Caco-2 (cell line): Measurements from ENCODE around the gene DAB1. TPM values are rescaled to one million over a fixed set of nuclear protein-coding genes. Genes with fewer than 3 reads are reported as not detected.

ENCODE experiments used
- BruUV-seq: library from RNA; stranded (reverse); fragments of 400-500 nt; replicated peaks from 2 replicates; lab custom pipeline; 2021; lab: Mats Ljungman, UMichigan
- CTCF ChIA-PET: fragments of 300-600 bp; sonication (Branson Sonifier 250); formaldehyde crosslinking; loops from one replicate; lab custom pipeline; 2022; ENCODE audit warnings: antibody characterized with exemption; lab: Charles Lee
- POLR2A ChIA-PET: fragments of 300-600 bp; sonication (Branson Sonifier 250); formaldehyde crosslinking; loops from one replicate; lab custom pipeline; 2022; ENCODE audit warnings: antibody characterized with exemption; lab: Charles Lee
- DNase-seq, 2 experiments: peaks; one replicate each; pipeline versions ENCODE4 v3.0.0 to v3.0.0-alpha.2; 2020 to 2022
- H3K27me3 ChIP-seq: replicated peaks from 2 replicates; pipeline ENCODE4 v1.6.0; 2011; ENCODE audit warnings: low read length; ENCODE audit not compliant: control insufficient read depth, insufficient read depth
- H3K36me3 ChIP-seq: 2 replicates; pipeline ENCODE4 v1.5.1; 2011; ENCODE audit warnings: low read length; ENCODE audit not compliant: control insufficient read depth, insufficient read depth
- H3K4me1 ChIP-seq: fragments of 250-450 bp; sonication (Bioruptor Pico); 2 replicates; pipeline ENCODE4 v1.5.1; 2020; ENCODE audit warnings: mild to moderate bottlenecking
- H3K4me3 ChIP-seq: 2 replicates; pipeline ENCODE4 v1.5.1; 2011; ENCODE audit warnings: low read depth, mild to moderate bottlenecking, control low read depth, low read length
- H3K9me3 ChIP-seq: fragments of 250-450 bp; sonication (Bioruptor Pico); 2 replicates; pipeline ENCODE4 v1.5.1; 2020; ENCODE audit warnings: mild to moderate bottlenecking, moderate library complexity
- H3K27ac Mint-ChIP-seq: one replicate; pipeline ENCODE4 v1.8.0; 2022; ENCODE audit warnings: mixed read lengths; ENCODE audit not compliant: unreplicated experiment
- H3K27me3 Mint-ChIP-seq: one replicate; pipeline ENCODE4 v1.8.0; 2022; ENCODE audit warnings: mixed read lengths; ENCODE audit not compliant: insufficient read depth, unreplicated experiment
- H3K36me3 Mint-ChIP-seq: one replicate; pipeline ENCODE4 v1.8.0; 2022; ENCODE audit warnings: mild to moderate bottlenecking, mixed read lengths; ENCODE audit not compliant: insufficient read depth, unreplicated experiment
- H3K4me1 Mint-ChIP-seq: one replicate; pipeline ENCODE4 v1.8.0; 2022; ENCODE audit warnings: low read depth, mixed read lengths; ENCODE audit not compliant: unreplicated experiment
- H3K4me3 Mint-ChIP-seq: one replicate; pipeline ENCODE4 v1.8.0; 2022; ENCODE audit warnings: mild to moderate bottlenecking, moderate library complexity, mixed read lengths; ENCODE audit not compliant: unreplicated experiment
- H3K9me3 Mint-ChIP-seq: one replicate; pipeline ENCODE4 v1.8.0; 2022; ENCODE audit warnings: mixed read lengths; ENCODE audit not compliant: unreplicated experiment
- intact Hi-C: fragments of 100-400 bp; cut with micrococcal nuclease; formaldehyde crosslinking; loops from one replicate; pipeline ENCODE4 v1.10.0; 2022; ENCODE audit not compliant: unreplicated experiment
- total RNA-seq: library from RNA; stranded (reverse); gene quantifications from 2 replicates; pipeline ENCODE4 v1.2.3, GENCODE V29; 2022
- TF ChIP-seq, protein P1 (sequence below), 2 experiments: fragments of 200-600 bp in 1 of 2; IDR thresholded peaks; 1 replicate in 1 of 2; 2 replicates in 1 of 2; pipeline versions ENCODE4 v1.5.1 to v1.8.0; 2011 to 2022; ENCODE audit warnings: antibody characterized with exemption in 1 of 2, control low read depth in 1 of 2, inconsistent platforms in 1 of 2, low read depth in 1 of 2, low read length in 1 of 2, mild to moderate bottlenecking in 1 of 2, moderate library complexity in 1 of 2; ENCODE audit not compliant: insufficient read depth in 1 of 2, severe bottlenecking in 1 of 2, unreplicated experiment in 1 of 2

Gene DAB1
- total RNA-seq, 1 experiment from 2014 or later = 0.32 TPM

DNA sequence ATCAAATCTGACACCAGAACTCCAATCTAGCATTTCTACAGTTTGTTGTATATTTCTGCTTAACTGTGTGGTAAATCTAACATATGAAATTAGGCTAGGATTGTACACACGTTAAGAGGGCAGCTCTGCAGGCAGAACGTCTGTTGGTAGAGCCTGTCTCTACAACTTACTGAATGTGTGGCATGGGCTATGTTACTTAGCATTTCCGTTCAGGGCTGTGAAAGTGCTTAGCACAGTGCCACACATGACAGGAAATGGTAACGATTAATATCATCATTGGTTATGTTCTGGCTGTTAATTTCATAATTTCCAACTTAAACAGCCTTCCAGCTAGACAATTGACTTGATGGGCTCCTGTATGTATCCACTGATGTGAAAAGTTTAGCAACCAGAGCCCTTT is 448.4 kb downstream of the DAB1 start:
- Histone ChIP-seq H3K4me1 (peaks cover 3% of the 10 kb centered on the region; the same call in 1 of the 2 replicates), H3K36me3 (no peaks in the 10 kb centered on the region), H3K9me3 (no peaks in the 10 kb centered on the region), H3K27me3 (no peaks in the 10 kb centered on the region), H3K4me3 (no peak overlapping the region)
- Mint-ChIP-seq H3K4me3 (no peak overlapping the region), H3K4me1 (peaks cover 5% of the 10 kb centered on the region), H3K9me3 (no peaks in the 10 kb centered on the region), H3K27me3 (no peaks in the 10 kb centered on the region), H3K36me3 (no peaks in the 10 kb centered on the region), H3K27ac (no peak overlapping the region)
- DNase-seq = no peak
- ChIA-PET POLR2A (no interaction called here), CTCF (no interaction called here)
- intact Hi-C loops = no loop called here
- TF ChIP-seq, protein P1, sequence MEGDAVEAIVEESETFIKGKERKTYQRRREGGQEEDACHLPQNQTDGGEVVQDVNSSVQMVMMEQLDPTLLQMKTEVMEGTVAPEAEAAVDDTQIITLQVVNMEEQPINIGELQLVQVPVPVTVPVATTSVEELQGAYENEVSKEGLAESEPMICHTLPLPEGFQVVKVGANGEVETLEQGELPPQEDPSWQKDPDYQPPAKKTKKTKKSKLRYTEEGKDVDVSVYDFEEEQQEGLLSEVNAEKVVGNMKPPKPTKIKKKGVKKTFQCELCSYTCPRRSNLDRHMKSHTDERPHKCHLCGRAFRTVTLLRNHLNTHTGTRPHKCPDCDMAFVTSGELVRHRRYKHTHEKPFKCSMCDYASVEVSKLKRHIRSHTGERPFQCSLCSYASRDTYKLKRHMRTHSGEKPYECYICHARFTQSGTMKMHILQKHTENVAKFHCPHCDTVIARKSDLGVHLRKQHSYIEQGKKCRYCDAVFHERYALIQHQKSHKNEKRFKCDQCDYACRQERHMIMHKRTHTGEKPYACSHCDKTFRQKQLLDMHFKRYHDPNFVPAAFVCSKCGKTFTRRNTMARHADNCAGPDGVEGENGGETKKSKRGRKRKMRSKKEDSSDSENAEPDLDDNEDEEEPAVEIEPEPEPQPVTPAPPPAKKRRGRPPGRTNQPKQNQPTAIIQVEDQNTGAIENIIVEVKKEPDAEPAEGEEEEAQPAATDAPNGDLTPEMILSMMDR (IDR thresholded peaks at IDR 0.05; ENCODE audit: insufficient read depth in 1 of 2, low read depth in 1 of 2, low read length in 1 of 2, severe bottlenecking in 1 of 2, unreplicated experiment in 1 of 2) = no peak
- BruUV-seq = no TSS peak

DNA sequence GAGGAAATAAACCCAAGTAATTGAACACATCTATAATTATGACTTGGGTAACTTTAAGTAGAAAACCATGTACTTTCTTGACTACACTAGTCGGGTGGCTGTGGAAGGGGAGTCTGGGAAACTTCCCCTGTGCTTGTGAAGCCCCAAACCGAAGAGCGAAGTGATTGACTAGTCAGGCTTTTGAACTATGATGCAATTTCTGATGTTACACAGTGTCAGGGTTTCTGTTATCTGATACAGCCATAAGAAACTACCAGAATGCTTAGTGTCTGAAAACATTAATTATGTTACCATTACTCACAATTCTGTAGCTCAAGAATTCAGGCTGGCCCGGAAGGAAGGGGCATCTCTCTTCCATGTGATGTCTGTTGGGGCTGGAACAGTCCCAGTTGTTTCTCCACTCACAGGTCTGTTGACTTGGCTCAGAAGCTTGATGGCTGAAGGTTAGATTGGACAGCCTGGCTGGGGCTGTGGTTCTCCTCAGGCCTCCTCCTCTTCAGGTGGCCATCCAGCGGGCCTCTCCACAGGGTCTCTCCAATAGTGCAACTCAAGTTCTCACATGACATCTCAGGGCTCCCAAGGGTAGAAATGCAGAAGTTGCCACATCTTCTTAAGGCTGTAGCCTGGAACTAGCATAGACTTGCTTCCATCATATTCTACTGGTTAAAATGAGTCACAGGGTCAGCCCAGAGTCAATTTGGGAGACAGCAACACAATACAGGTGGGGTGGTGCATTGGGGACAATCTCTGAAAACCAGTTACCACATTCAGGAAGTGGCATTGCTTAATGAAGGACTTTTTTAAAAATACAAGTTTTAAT is 449.7 kb downstream of the DAB1 start:
- H3K4me3 Mint-ChIP-seq = no peak overlapping the region
- BruUV-seq = no TSS peak
- H3K9me3 Mint-ChIP-seq = no peaks in the 10 kb centered on the region
- H3K36me3 Mint-ChIP-seq = no peaks in the 10 kb centered on the region
- intact Hi-C loops = no loop called here
- Histone ChIP-seq H3K27me3 (no peaks in the 10 kb centered on the region), H3K4me1 (peaks cover 3% of the 10 kb centered on the region; the same call in 1 of the 2 replicates), H3K36me3 (no peaks in the 10 kb centered on the region), H3K4me3 (no peak overlapping the region), H3K9me3 (no peaks in the 10 kb centered on the region)
- no peaks in the 10 kb centered on the region for H3K27me3 Mint-ChIP-seq
- H3K4me1 Mint-ChIP-seq = peaks cover 9% of the 10 kb centered on the region
- DNase-seq = no peak
- POLR2A ChIA-PET = no interaction called here
- CTCF ChIA-PET = no interaction called here
- TF ChIP-seq, protein P1 (IDR thresholded peaks at IDR 0.05; ENCODE audit: insufficient read depth in 1 of 2, low read depth in 1 of 2, low read length in 1 of 2, severe bottlenecking in 1 of 2, unreplicated experiment in 1 of 2) = no peak
- H3K27ac Mint-ChIP-seq = no peak overlapping the region

DNA sequence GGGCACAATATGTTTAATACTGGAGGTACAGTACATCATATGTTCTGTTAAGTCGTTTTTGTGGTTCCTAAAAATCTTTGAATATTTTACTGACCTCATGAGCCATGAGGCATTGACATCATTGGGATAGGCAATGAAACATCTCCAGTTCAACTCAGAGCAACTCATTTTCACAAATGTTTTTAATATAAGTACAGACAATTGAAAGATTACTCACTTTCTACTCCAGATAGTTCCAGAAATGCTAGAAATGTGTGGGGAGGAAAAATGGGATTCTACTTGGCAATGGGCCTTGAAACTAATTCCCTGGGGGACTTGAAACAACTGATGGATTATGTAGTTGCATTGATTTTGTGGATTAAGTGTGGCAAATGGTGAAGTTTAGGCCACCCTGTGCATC is 450.9 kb downstream of the DAB1 start:
- Mint-ChIP-seq H3K27ac (no peak overlapping the region), H3K27me3 (no peaks in the 10 kb centered on the region), H3K4me3 (no peak overlapping the region), H3K4me1 (peaks cover 9% of the 10 kb centered on the region), H3K9me3 (no peaks in the 10 kb centered on the region), H3K36me3 (no peaks in the 10 kb centered on the region)
- no peak for DNase-seq
- TF ChIP-seq, protein P1 (IDR thresholded peaks at IDR 0.05; ENCODE audit: insufficient read depth in 1 of 2, low read depth in 1 of 2, low read length in 1 of 2, severe bottlenecking in 1 of 2, unreplicated experiment in 1 of 2) = no peak
- intact Hi-C loops = no loop called here
- CTCF ChIA-PET = no interaction called here
- POLR2A ChIA-PET = no interaction called here
- Histone ChIP-seq H3K4me1 (peaks cover 3% of the 10 kb centered on the region; the same call in 1 of the 2 replicates), H3K36me3 (no peaks in the 10 kb centered on the region), H3K9me3 (no peaks in the 10 kb centered on the region), H3K27me3 (no peaks in the 10 kb centered on the region), H3K4me3 (no peak overlapping the region)
- BruUV-seq = no TSS peak
